HG03565 (cell line): ENCODE data around the gene ATP2C1.
A peak's percentile ranks its signal among the peaks of the same experiment; 100 is the strongest.
"Not testable (repeated sequence)": the region's sequence is repeated elsewhere in the genome, so short reads cannot be mapped to it uniquely, and the experiment has no call there.

Experiments used
- ATAC-seq: cut with Tn5 transposase; IDR thresholded peaks from one replicate; pipeline ENCODE4 v1.9.1; 2021; ENCODE audit warnings: mild to moderate bottlenecking, moderate library complexity; ENCODE audit not compliant: unreplicated experiment

The ATP2C1 gene

DNA sequence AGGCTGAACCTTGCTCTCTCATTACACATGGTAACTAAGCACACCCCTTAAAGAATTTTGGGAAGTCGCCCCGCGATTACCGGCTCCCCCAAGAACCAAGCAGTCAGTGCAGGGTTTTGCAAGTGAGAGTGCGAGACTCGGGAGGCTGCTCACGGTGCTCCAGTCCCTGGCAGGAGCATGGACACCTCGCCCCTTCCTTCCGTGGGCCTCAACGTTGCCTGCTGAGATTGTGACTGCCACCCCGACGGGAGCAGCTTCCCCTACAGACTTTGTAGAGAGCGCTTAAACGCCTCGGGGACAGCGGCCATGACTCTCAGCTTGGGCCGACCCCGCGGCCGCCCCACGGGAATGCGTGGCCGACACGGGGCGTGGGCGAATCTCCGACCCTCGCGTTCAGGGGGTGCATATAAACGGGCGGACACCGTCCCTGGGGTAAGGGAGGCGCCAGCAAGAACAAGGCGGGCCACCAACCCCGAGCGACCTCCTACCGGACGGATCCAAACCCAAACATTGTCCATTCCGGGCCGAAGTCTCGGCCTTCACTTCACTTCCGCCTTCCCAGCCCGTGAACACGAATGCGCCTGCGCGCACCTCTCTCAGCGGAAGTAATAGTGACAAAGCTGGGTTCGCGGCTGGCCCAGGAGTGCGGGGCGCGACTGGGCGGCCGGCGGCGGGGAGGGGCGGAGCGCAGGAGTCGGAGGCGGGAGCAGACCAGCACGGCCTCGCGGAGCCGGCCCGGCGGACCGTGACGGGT is at the start of gene ATP2C1:
ATP2C1 (plus strand) TSS at position 709 of the 754 bp plus-strand sequence. CDS start 686 bp downstream, outside the sequence.
- ATAC-seq: peak; percentile 84

DNA sequence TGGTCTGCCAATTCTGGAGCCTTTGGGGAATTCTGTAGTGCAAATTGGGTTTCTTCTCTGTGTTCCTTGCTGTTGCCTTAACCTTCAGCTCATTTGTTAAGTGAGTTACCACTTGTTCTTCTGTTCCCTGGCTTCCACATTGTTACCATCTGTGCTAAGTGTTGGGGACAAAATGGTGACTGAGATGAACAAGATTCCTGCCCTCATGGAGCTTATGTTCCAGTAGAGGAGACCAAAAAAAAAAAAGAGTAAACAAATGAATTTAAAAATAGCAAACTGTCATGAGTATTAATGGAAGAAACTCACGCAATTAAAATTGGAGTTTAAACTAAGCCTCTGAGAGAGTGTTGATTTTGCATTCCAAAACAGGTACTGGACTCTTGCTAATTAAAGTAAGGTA is 49.4 kb upstream of the ATP2C1 start:
- no peak for ATAC-seq

DNA sequence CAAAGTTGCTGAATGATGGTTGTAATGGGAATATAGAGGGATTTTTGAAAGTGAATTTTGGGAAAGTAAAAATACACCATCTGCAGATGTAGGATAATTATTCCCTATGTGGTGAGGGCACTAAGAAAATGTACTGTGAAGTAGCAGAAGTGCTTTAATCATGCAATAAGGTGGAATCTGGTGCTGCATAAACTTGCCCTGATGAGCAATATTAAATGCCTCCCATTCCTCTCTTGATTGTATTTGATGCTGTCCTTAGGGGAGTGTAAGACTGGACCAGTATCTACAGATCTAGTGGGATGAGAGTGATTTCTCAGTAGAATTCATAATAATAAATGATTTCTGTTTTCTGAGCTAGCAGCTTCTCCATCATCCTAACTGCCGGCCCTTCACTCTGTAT is 47.7 kb upstream of the ATP2C1 start:
- no peak for ATAC-seq

DNA sequence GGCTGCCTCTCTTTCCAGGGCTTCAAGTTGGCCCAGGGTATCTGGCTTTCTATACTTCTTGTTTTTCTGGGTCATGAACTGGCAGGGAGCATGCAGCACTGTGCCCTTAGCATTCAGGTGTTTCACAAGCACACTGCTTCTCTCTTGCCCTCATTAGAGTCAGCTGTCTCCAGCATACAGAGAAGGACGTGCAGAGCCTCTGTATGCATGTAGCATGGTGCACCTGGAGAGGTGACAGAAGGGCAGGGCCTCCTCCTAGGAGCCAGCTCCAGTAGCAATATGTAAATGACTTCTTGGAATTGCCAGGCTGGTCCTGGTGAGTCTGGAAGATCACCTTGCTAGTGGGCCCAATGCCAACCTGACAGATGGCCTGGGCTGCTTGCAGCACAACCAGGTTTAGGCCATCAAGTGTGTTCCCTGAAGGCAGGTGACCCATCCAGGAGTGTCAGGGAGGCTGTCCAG is 44.8 kb upstream of the ATP2C1 start:
- no peak for ATAC-seq

- peak; percentile 72 for ATAC-seq
Measured at GRCh38 chr3:130850044-130850797, 43.7 kb upstream of the ATP2C1 start.

GRCh38 chr3:130850843-130851242 is 43.0 kb upstream of the ATP2C1 start:
- ATAC-seq: no peak

GRCh38 chr3:130851277-130851676 is 42.6 kb upstream of the ATP2C1 start:
- no peak for ATAC-seq

DNA sequence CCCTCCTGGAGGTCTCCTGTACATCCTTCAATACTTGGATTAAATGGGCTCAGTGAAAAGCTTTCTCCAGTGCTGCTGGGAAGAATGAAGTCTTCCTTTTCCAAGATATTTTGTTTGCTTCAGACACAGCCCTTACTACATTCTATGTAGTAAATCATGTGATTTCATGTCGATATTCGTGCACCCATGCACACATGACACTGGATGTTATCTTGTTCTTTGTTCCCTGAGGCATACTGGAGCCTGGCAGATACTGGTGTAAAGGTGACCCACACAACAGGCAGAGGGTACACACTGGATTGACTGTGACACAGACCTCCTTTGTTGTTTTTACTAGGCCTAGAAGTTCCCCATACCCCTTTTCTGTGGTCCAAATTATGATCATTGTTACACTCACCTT is 40.3 kb upstream of the ATP2C1 start:
- no peak for ATAC-seq

- peak; percentile 31 for ATAC-seq
Measured at GRCh38 chr3:130854208-130854864, 39.5 kb upstream of the ATP2C1 start.

GRCh38 chr3:130857336-130858026 is 36.4 kb upstream of the ATP2C1 start:
- peak; percentile 29 for ATAC-seq

GRCh38 chr3:130862130-130862529 is 31.8 kb upstream of the ATP2C1 start:
- not testable (repeated sequence) for ATAC-seq

GRCh38 chr3:130865489-130865888 is 28.4 kb upstream of the ATP2C1 start:
- no peak for ATAC-seq

DNA sequence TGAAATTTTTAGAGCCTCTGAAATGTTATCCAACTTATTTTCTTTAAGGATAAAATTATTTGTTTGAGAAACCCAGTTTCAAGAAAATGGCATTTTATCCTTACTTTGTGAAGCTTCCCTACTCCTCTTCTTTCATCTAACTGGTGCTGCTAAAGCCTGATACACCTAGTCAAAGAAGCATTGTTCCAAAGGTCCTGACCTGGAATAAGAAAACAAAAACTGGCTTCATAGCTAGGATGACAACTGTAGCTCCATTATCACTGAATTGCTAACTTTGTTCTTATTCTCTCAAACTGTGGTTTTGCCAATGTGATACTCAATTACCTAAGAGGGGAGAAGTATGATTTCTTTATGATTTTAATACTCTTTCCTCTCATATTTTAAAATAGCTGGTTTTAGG is 27.6 kb upstream of the ATP2C1 start:
- no peak for ATAC-seq

DNA sequence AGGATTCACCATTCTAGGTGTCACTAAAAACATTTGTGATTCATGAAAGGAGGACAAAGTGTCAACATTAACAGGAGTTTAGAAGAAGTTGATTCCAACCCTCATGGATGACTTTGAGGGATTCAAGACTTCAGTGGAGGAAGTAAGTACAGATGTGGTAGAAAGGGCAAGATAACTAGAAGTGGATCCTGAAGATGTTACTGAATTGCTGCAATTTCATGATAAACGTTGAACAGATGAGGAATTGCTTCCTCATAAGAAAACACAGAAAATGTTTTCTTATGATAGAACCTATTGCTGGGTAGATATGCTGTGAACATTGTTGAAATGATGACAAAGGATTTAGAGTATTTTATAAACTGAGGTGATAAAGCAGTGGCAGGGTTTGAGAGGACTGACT is 23.5 kb upstream of the ATP2C1 start:
- no peak for ATAC-seq

- ATAC-seq: no peak
Measured at GRCh38 chr3:130876594-130876993, 17.3 kb upstream of the ATP2C1 start.

DNA sequence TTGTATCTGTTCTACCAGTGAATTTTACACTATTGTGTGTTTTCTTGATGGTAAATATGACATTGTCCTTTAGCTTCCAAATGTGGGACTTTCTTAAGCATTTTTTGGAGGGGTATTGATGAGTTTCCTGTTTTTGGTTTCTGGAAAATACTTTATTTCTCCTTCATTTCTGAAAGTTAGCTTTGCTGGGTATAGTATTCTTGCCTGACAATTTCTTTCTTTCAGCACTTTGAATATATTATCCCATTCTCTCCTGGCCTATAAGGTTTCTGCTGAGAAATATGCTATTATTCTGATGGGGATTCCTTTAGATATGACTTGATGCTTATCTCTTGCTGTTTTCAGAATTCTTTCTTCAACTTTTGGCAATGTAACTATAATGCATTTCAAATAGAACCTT is 15.4 kb upstream of the ATP2C1 start:
- ATAC-seq: no peak

GRCh38 chr3:130889416-130889946 is 4.4 kb upstream of the ATP2C1 start:
- ATAC-seq: no peak

- ATAC-seq: peak; percentile 31
Measured at GRCh38 chr3:130892759-130893375, 1.0 kb upstream of the ATP2C1 start.

- ATAC-seq: peak; percentile 10
Measured at GRCh38 chr3:130894130-130894985, 474 bp downstream of the ATP2C1 start.

DNA sequence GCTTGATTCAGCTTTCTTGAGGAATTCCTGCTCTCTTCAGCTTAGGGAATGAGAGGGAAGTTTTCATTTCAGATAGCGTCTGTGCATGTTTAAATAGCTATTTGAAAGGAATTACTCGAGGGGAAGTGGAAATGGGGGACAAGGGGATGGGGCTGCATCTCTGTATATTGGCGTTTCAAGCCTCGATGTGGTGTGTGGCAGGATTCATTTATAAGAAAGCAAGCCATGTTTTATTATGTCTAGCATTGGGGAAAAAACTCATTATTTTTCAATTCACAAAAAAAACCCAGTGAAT is 1.0 kb downstream of the ATP2C1 start:
- no peak for ATAC-seq
